Embryonic facial prominence (tissue), 1 donor: Measurements from ENCODE around the gene DACT1.
A peak's percentile ranks its signal among the peaks of the same experiment; 100 is the strongest.

Experiments
- DNase-seq: peaks from one replicate; pipeline ENCODE4 v3.0.0-alpha.2; 2016; ENCODE audit errors: extremely low spot score

DACT1 gene

DNA sequence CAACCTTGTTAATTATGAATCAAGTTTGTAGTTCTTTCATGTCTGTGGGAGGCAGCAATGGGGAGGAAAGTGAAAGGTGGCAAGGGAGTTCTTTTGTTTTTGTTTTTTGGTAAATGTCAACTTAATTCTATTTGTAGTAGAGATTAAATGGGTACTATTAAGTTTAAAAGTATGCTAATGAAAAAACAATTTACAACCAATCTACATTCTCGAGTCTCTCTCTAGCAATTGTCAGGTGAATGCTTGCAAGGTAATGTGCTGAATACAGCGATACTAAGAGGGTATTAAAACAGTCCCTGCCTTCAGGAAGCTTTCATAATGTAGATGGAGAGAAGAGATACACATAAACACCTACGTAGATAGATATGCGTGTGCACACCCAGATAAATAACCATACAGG lies 1.6 kb upstream of the DACT1 start:
- no peak for DNase-seq

DNA sequence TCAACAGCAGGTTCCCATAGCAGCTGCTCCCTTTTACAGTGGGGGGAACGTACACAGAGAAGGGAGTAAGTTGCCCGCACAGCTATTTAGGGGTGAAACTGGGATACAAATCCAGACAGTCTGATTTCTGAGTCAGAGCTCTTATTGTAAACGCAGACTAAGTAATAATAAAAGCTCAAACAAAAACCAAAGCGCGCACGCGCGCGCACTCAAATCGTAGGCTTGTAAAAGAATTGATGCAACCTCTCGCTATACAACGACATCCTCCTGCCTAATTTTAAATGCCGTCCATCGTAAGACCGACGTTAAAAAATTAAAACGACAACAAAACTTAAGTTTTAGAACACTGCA lies 747 bp upstream of the DACT1 start:
- DNase-seq: peak; percentile 31

GRCh38 chr14:58638231-58639197 lies 752 bp downstream of the DACT1 start:
- no peak for DNase-seq

DNA sequence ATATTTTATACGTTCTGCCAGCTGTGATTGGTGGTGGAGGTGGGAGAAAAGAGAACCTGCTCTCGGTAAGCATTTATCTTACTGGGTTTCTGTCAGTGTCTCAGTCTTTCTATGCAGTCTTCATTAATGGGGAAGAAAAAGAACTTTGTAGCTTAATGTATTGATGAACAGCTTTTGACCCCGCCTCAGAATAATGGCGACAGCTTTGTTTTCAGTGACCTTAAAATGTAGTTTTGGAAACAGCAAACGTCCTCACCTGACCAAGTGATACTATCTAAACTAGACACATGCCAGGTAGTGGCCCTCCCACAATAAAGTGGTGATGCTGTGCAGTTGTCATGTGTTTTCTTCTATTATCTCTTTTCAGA lies 1.4 kb downstream of the DACT1 start:
- no peak for DNase-seq

GRCh38 chr14:58639842-58640484 lies 2.2 kb downstream of the DACT1 start:
- peak; percentile 85 for DNase-seq

DNA sequence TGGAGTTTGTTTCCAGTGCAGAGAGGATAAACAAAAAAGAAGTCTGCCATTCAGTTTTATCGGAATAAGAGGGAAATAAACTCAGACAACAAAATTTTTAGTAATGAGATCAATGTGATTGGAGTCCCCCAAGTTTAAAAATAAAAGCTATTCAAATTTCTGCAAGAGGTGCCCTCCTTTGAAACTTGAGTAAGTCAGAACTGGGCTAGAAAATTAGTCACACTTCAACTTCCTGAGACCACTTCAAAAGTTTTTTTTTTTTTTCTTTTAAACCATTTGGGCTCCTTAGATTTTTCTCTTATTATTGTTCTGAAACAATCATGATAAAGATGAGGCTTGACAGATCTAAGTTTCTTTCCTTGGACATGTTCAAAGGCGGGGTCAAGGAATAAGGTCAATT lies 3.2 kb downstream of the DACT1 start:
- DNase-seq: no peak

GRCh38 chr14:58641509-58641908 lies 3.7 kb downstream of the DACT1 start:
- no peak for DNase-seq

DNA sequence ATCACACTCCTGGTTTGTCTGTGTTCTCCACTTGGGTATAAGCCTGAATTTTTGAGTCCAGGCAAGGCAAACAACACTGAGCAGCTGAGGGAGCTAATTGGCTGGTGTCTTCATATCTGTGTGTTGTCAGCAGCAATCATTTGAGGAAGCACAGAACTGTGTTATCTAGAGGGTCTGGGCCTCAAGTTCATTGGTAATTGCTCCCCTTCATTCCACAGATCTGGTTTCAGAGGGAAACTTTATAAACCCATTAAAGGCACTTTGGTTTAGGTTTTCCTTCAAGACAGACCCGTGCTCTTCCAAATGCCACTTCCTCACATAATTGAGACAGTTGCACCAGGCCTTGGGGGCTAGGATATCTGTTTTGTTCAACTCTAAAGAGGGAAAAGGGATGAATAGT lies 5.6 kb downstream of the DACT1 start:
- DNase-seq: no peak

GRCh38 chr14:58645641-58646040 lies 7.9 kb downstream of the DACT1 start:
- no peak for DNase-seq

DNA sequence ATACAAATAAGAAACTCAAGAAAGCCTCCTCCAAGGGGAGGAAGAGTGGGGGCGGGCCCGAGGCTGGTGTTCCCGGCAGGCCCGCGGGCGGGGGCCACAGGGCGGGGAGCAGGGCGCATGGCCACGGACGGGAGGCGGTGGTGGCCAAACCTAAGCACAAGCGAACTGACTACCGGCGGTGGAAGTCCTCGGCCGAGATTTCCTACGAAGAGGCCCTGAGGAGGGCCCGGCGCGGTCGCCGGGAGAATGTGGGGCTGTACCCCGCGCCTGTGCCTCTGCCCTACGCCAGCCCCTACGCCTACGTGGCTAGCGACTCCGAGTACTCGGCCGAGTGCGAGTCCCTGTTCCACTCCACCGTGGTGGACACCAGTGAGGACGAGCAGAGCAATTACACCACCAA lies 8.7 kb downstream of the DACT1 start:
- no peak for DNase-seq

DNA sequence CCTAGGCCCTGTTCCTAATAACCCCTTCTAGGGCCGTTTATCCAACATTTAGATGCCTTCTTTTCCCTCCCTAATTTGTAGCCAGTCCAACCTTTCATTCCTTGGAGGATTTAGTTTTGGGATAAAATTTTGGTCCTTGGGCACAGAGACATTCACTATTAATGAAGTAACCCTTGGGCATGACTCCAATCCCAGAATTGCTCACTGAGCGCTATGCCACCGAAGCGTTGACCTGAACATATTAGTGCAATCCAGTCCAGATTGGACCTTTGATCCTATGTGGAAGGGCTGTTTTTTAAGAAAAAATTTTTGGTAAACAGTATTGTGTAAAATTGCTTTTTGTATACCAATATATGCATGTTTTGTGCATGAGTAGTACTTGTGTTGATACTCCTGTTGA lies 10.0 kb downstream of the DACT1 start:
- no peak for DNase-seq

DNA sequence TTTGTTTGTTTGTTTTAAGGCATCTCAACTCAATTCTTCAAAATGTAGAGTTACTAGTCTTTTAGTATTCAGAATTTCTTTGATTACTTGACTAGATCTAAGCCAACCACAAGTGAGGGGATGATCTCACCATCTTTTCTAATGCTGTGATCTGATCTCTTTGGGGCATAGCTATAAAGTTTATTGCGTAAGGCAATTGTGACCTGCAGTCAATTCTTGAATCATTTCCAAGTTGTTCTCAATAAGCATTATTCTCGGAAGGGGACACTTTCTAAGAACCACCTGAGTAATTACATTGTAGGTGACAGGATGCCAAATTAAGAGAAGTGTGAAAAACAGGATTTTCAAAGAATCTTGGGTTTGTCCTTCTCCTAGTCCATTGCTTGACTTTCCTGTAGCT lies 13.1 kb downstream of the DACT1 start:
- no peak for DNase-seq

- no peak for DNase-seq
Observed at GRCh38 chr14:58656671-58657411, 19.1 kb downstream of the DACT1 start.

DNA sequence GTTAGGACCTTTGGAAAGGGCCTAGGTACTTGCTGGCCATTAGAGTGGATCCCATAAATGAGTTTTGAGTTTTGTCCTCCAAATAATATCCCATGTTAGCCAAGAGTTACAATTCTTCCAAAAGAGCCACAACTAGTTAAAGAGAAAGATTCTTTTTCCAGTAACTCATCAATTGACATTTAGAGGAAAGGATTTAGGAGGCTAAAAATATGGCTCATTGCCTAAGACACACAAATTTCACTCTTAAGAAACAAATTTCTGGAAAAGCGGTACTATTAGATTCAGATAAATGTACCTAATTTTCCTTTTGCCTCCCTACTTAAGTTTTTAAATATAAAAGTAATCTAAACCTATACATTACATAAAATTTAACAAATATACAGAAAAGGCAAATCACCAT lies 21.3 kb downstream of the DACT1 start:
- no peak for DNase-seq

GRCh38 chr14:58659846-58660245 lies 22.1 kb downstream of the DACT1 start:
- no peak for DNase-seq

GRCh38 chr14:58660407-58660806 lies 22.6 kb downstream of the DACT1 start:
- DNase-seq: no peak

DNA sequence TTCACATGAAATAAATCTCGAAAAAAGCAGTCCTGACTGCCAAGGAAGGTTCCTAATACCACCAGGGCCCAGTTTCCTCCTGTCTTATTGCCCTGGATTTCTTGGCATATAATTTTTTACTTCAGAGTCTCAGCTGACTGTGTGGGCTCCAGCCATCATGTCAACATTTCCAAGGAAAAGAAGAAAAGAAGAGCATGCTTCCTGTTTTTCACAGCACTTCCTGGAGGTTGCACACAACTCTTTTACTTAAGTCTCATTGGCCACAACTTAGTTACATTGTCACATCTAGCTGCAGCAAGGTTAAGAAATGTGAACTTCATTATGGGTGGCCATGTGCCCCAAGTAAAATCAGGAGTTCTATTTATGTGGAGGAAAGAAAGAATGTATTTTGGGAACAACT lies 24.3 kb downstream of the DACT1 start:
- DNase-seq: no peak

GRCh38 chr14:58662759-58663158 lies 25.0 kb downstream of the DACT1 start:
- DNase-seq: no peak

- DNase-seq: no peak
Observed at GRCh38 chr14:58663494-58664111, 25.8 kb downstream of the DACT1 start.

DNA sequence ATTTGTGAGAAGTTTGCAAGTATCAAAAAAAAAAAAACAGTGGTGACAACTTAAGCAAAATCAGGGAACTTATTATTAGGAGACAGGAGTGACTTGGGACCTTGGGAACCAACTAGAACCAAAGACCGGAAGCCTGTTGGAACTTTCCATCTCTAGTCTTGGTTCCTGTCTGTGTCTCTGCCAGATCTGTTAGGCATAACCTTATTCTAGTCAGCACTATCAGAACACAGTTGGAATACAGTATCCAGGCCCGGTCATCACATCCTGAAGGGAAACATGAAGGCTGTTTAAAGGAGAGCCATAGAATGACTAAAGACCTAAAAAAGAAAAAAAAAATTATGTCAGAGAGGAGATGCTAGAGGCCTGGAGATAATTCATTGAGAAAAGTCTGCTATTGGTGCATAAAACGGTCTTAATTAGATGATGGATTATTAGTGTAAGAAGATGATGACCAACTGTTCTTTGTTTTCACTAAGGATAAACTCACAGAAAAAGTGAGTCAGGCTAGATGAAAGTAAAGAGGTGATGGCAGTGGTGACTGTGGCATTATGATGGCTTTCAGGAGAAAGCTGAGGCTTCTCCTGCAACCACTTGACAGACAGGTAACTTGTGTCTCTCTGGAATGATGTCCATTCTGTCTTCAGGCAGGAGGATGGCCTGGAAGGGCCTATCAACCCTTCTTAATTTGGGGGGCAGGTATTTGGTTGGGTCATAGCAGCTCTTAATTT lies 28.2 kb downstream of the DACT1 start:
- no peak for DNase-seq

DNA sequence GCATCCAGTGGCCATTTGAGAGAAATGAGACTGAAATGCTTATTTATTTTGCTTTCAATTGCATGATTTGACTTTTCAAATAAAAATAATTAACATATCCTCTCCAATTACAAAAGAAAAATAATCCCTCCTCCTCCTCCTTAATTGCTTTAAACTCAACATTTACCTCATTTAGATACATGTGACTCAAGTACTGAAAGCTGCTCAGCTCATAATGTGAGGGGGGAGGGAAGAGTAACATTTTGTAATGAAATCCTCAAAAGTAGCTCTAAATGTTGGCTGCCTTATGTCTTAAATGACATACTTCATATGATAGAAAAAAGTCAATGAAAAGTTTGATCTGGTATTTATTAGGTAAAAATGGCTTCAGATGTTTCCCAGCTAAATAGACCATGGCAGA lies 29.0 kb downstream of the DACT1 start:
- DNase-seq: no peak

- no peak for DNase-seq
Observed at GRCh38 chr14:58667900-58668299, 30.1 kb downstream of the DACT1 start.
